Ovary (tissue), 3 donors: ENCODE results near the gene SHB.

Experiments used
- EP300 ChIP-seq: sonication (generic); formaldehyde crosslinking; IDR thresholded peaks from one replicate; pipeline ENCODE4 v1.6.1; 2017; ENCODE audit warnings: antibody characterized with exemption
- POLR2A ChIP-seq: fragments of 450-650 bp; IDR thresholded peaks from one replicate; pipeline ENCODE4 v1.6.1; 2017; ENCODE audit warnings: antibody characterized with exemption, mild to moderate bottlenecking, moderate library complexity
- TF ChIP-seq, protein P1 (sequence below), 3 donors: fragments of 450-650 bp in 2 of 3; fragments of 200-600 bp in 1 of 3; IDR thresholded peaks; one replicate each; pipeline versions ENCODE4 v1.5.1 to v1.8.0; 2016 to 2022; ENCODE audit warnings: antibody characterized with exemption in 3 of 3, mild to moderate bottlenecking in 1 of 3
- donor health status: DM: no; HTN: no; CAD: no.

- TF ChIP-seq, protein P1, sequence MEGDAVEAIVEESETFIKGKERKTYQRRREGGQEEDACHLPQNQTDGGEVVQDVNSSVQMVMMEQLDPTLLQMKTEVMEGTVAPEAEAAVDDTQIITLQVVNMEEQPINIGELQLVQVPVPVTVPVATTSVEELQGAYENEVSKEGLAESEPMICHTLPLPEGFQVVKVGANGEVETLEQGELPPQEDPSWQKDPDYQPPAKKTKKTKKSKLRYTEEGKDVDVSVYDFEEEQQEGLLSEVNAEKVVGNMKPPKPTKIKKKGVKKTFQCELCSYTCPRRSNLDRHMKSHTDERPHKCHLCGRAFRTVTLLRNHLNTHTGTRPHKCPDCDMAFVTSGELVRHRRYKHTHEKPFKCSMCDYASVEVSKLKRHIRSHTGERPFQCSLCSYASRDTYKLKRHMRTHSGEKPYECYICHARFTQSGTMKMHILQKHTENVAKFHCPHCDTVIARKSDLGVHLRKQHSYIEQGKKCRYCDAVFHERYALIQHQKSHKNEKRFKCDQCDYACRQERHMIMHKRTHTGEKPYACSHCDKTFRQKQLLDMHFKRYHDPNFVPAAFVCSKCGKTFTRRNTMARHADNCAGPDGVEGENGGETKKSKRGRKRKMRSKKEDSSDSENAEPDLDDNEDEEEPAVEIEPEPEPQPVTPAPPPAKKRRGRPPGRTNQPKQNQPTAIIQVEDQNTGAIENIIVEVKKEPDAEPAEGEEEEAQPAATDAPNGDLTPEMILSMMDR (IDR thresholded peaks at IDR 0.05) = no peak
- TF ChIP-seq POLR2A (no peak), EP300 (no peak)
These were observed 93.4 kb downstream of the SHB start for GRCh38 chr9:37975639-37976038.
